Thyroid gland (tissue), 4 donors: ENCODE results near the gene COL25A1.

Experiments
- CTCF ChIP-seq, 6 experiments: fragments of 200-600 bp in 3 of 6; fragments of 450-650 bp in 3 of 6; sonication (generic) in 3 of 6; IDR thresholded peaks; one replicate each; pipeline ENCODE4 v1.5.1; 2016 to 2019; ENCODE audit warnings: antibody characterized with exemption in 6 of 6, mild to moderate bottlenecking in 2 of 6, inconsistent platforms in 1 of 6, moderate library complexity in 1 of 6
- POLR2A ChIP-seq, 2 donors: fragments of 450-650 bp; IDR thresholded peaks; one replicate each; pipeline ENCODE4 v1.6.1; 2017; ENCODE audit warnings: antibody characterized with exemption in 2 of 2, mild to moderate bottlenecking in 2 of 2, moderate library complexity in 1 of 2

GRCh38 chr4:108965472-108966076, 336.9 kb downstream of the COL25A1 start:
- TF ChIP-seq CTCF (IDR thresholded peaks at IDR 0.05): no peak
- no peak for TF ChIP-seq POLR2A (IDR thresholded peaks at IDR 0.05)
